Ovary (tissue), 9 donors: Measurements from ENCODE around the gene RILPL2. TPM values are rescaled to one million over a fixed set of nuclear protein-coding genes. Genes with fewer than 3 reads are reported as not detected.
"Not testable (repeated sequence)": the region's sequence is repeated elsewhere in the genome, so short reads cannot be mapped to it uniquely, and the experiment has no call there.

Source experiments
- DNase-seq, 5 donors: peaks; one replicate each; pipeline ENCODE4 v3.0.0-alpha.2; 2019 to 2020
- H3K27ac ChIP-seq, 2 donors: fragments of 200-600 bp; one replicate each; pipeline versions ENCODE4 v1.5.1 to v1.8.0; 2019 to 2022
- H3K27me3 ChIP-seq: fragments of 200-600 bp; one replicate; pipeline ENCODE4 v1.8.0; 2022
- H3K36me3 ChIP-seq: fragments of 200-600 bp; sonication (generic); one replicate; pipeline ENCODE4 v1.5.1; 2019
- H3K4me1 ChIP-seq: one replicate; pipeline ENCODE4 v1.8.1; 2013; ENCODE audit warnings: mild to moderate bottlenecking, moderate library complexity; ENCODE audit not compliant: insufficient read depth
- H3K4me3 ChIP-seq: fragments of 200-600 bp; sonication (generic); one replicate; pipeline ENCODE4 v1.5.1; 2017
- H3K9me3 ChIP-seq, 2 donors: fragments of 200-600 bp in 1 of 2; sonication (generic) in 1 of 2; one replicate each; pipeline versions ENCODE4 v1.5.1 to v1.8.1; 2013 to 2019; ENCODE audit warnings: mild to moderate bottlenecking in 1 of 2, moderate library complexity in 1 of 2
- EP300 ChIP-seq: sonication (generic); formaldehyde crosslinking; IDR thresholded peaks from one replicate; pipeline ENCODE4 v1.6.1; 2017; ENCODE audit warnings: antibody characterized with exemption
- POLR2A ChIP-seq: fragments of 450-650 bp; IDR thresholded peaks from one replicate; pipeline ENCODE4 v1.6.1; 2017; ENCODE audit warnings: antibody characterized with exemption, mild to moderate bottlenecking, moderate library complexity
- WGBS, 3 donors: extraction: QIAGEN DNeasy Blood & Tissue Kit in 1 of 3; methylation state at CpG; one replicate each; pipeline versions ENCODE4 v1.1.5 to v1.1.7; 2013 to 2017; 5-methylcytosine and 5-hydroxymethylcytosine counted together
- intact Hi-C, 4 donors: fragments of 100-400 bp; cut with DNase I; formaldehyde crosslinking; loops; one replicate each; pipeline versions ENCODE4 v1.11.0 to v1.15.1; 2022 to 2023
- polyA plus RNA-seq, 2 donors: library from polyadenylated mRNA; stranded (reverse); fragments of 200-250 nt in 1 of 2; fragments of 350-450 nt in 1 of 2; fragmentation: Illumina TruSeq in 1 of 2; extraction: RNeasy Lipid Tissue Mini Kit (QIAGEN cat#74804) in 1 of 2; gene quantifications; one replicate each; pipeline ENCODE4 v1.2.3, GENCODE V29; 2013 to 2014
- total RNA-seq, 7 donors: library from RNA; depleted of rRNA in 2 of 7; stranded (reverse); fragments of >200 nt in 2 of 7; fragmentation: NEBNext Ultra II Directional in 3 of 7; extraction: Animal tissue kit (Norgen Biotek cat#: 25700) in 3 of 7; gene quantifications; one replicate each; pipeline versions ENCODE4 v1.1.0 to v1.2.4, GENCODE V29; 2016 to 2023
- TF ChIP-seq, protein P1 (sequence below), 3 donors: fragments of 450-650 bp in 2 of 3; fragments of 200-600 bp in 1 of 3; IDR thresholded peaks; one replicate each; pipeline versions ENCODE4 v1.5.1 to v1.8.0; 2016 to 2022; ENCODE audit warnings: antibody characterized with exemption in 3 of 3, mild to moderate bottlenecking in 1 of 3
- donor health status: DM: no; HTN: no; CAD: no; lungs with moderate emphysema.
- donor health status: DM: no; HTN: no; CAD: no.
- donor health status: Bipolar disorder and iron deficiency.
- donor health status: DM: yes; HTN: yes; CAD: no.
- donor health status: DM: no; HTN: no; CAD: no.
- donor health status: DM: yes; HTN: yes; CAD: no.

Gene RILPL2
- total and polyA plus RNA-seq, 9 donors, result 4.6 to 8.7 (median 5.8) TPM

DNA sequence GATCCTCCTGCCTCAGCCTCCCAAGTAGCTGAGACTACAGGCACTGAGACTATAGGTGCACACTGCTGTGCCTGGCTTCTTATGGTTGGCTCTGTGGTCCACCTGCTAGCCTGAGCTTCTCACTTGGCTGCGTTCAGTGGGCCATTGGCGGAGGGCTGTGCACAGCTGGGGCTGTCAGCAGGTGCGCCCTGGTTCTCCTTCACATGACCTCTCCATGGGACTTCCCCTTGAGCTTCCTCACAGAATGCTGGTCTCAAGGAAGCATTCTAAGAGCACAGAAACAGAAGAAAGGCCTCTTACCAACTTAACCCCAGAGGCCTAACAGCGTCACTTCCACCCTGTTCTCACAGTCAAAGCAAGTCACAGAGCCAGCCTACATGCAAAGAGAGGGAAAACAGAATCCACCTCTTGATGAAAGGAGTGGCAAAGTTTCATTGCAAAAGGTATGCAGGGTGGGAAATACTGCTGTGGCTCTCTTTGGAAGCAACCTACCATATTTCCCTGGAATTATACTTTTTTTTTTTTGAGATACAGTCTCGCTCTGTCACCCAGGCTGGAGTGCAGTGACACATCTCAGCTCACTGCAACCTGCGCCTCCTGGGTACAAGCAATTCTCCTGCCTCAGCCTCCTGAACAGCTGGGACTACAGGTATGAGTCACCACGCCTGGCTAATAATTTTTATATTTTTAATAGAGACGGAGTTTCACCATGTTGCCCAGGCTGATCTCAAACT lies 9.3 kb downstream of the RILPL2 start:
- no peak for TF ChIP-seq POLR2A
- TF ChIP-seq EP300, result no peak
- TF ChIP-seq, protein P1, sequence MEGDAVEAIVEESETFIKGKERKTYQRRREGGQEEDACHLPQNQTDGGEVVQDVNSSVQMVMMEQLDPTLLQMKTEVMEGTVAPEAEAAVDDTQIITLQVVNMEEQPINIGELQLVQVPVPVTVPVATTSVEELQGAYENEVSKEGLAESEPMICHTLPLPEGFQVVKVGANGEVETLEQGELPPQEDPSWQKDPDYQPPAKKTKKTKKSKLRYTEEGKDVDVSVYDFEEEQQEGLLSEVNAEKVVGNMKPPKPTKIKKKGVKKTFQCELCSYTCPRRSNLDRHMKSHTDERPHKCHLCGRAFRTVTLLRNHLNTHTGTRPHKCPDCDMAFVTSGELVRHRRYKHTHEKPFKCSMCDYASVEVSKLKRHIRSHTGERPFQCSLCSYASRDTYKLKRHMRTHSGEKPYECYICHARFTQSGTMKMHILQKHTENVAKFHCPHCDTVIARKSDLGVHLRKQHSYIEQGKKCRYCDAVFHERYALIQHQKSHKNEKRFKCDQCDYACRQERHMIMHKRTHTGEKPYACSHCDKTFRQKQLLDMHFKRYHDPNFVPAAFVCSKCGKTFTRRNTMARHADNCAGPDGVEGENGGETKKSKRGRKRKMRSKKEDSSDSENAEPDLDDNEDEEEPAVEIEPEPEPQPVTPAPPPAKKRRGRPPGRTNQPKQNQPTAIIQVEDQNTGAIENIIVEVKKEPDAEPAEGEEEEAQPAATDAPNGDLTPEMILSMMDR (IDR thresholded peaks at IDR 0.05), result no peak
- no peak overlapping the region for H3K27ac ChIP-seq
- intact Hi-C loops, result no loop called here
- no peaks in the 10 kb centered on the region for H3K27me3 ChIP-seq
- no peaks in the 10 kb centered on the region for H3K4me1 ChIP-seq
- WGBS, 3 donors, result 90 to 93% (median 92%) methylated on average over 8 of the region's 8 CpGs
- no peak overlapping the region for H3K4me3 ChIP-seq
- no peaks in the 10 kb centered on the region for H3K9me3 ChIP-seq
- DNase-seq, result no peak
- no peaks in the 10 kb centered on the region for H3K36me3 ChIP-seq

DNA sequence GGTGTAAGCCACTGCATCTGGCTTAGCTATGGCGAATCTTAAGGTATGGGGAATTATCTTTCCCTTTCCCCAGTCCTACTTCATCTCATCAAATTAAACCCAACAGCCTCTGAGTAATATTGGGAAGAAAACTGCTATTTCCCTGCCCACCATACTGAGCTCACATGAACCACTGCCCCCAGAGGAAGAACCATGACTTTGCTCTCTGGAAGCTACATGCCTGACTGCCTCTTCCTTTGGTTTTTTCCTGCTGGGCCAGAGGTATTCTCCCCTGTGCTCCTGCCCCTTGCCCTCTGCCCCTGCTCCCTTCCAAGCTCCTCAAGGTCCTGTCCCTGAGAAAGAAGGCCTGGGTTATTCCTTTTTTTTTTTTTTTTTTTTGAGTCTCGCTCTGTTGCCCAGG lies 15.2 kb downstream of the RILPL2 start:
- DNase-seq, result no peak
- intact Hi-C loops, result no loop called here
- 95 to 97% (median 96%) methylated on average over 2 of the region's 2 CpGs for WGBS, 3 donors
- Histone ChIP-seq H3K4me3 (no peak overlapping the region), H3K36me3 (no peaks in the 10 kb centered on the region), H3K27me3 (no peaks in the 10 kb centered on the region), H3K27ac (no peak overlapping the region), H3K9me3 (no peaks in the 10 kb centered on the region), H3K4me1 (no peaks in the 10 kb centered on the region)
- TF ChIP-seq EP300 (no peak), POLR2A (no peak)
- TF ChIP-seq, protein P1 (IDR thresholded peaks at IDR 0.05), result no peak

DNA sequence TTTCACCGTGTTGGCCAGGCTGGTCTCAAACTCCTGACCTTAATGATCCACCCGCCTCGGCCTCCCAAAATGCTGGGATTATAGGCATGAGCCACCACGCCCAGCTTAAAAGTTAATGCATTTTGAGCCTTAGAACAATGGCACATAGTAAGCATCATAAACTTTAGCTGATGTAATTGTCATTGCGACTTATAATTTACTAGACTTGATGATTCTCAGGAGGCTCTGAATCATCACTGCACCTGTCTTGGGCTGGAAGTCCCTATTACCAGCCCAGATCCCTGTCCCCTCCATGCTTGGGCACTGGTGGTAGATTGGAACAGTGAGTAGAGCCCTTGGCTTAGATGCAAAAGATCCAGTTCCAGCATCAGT lies 26.5 kb downstream of the RILPL2 start:
- Histone ChIP-seq H3K9me3 (no peaks in the 10 kb centered on the region), H3K4me3 (no peak overlapping the region), H3K4me1 (no peaks in the 10 kb centered on the region), H3K27me3 (no peaks in the 10 kb centered on the region), H3K27ac (no peak overlapping the region), H3K36me3 (peaks cover 2% of the 10 kb centered on the region)
- DNase-seq, result no peak
- no peak for TF ChIP-seq POLR2A
- no peak for TF ChIP-seq EP300
- TF ChIP-seq, protein P1 (IDR thresholded peaks at IDR 0.05), result no peak
- intact Hi-C loops, result no loop called here
- WGBS, 3 donors, result 85 to 94% (median 90%) methylated on average over 5 of the region's 5 CpGs

DNA sequence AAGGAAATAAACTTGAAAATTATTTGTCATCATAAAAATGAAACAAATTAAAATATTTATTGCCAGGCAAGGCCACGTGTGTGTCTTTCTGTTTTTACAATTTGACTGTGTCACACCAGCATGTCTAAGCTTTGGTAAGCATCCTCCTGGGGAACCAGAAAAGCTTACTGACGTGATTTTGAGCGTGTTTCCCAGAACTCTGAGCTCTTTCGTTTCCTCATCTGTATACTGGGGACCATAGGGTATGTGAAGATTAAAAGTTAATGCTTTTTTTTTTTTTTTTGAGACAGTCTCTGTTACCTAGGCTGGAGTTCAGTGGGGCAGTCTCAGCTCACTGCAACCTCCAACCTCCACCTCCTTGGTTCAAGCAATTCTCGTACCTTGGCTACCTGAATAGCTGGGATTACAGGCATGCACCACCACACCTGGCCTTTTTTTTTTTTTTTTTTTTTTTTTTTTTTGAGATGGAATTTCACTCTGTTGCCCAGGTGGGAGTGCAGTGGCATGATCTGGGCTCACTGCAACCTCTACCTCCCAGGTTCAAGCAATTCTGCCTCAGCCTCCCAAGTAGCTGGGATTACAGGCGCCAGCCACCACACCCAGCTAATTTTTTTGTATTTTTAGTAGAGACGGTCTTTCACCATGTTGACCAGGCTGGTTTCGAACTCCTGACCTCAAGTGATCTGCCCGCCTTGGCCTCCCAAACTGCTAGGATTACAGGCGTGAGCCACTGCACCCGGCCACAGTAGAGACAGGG lies 27.0 kb downstream of the RILPL2 start:
- intact Hi-C loops, DNase-seq, H3K9me3 ChIP-seq, H3K4me1 ChIP-seq, H3K36me3 ChIP-seq, H3K4me3 ChIP-seq, H3K27me3 ChIP-seq, H3K27ac ChIP-seq: not testable (repeated sequence)
- WGBS, 3 donors, result 85 to 87% (median 87%) methylated on average over 11 of the region's 11 CpGs

DNA sequence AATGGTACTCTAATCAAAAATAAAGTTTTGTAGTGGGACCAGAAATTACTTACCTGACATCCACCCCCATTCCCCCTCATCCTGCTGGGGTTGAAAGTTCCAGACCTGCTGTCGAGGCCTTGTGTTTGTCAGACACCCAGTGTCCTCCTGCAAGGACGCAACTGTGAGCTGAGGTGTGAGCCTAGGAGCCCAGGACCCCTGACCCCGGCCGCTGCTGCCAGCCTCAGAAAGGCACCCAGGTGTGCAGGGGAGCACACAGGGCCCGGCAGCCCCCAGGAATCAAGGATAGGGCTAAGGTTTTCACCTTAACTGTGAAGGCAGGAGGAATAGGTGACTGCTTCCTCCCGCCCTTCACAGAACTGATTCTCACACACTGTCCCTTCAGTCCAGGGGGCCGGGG lies 27.9 kb downstream of the RILPL2 start:
- H3K4me3 ChIP-seq, H3K36me3 ChIP-seq, H3K27me3 ChIP-seq, DNase-seq, H3K4me1 ChIP-seq, intact Hi-C loops, H3K27ac ChIP-seq, H3K9me3 ChIP-seq: not testable (repeated sequence)
- WGBS, 3 donors, result 82 to 96% (median 91%) methylated on average over 6 to 7 of the region's 7 CpGs

DNA sequence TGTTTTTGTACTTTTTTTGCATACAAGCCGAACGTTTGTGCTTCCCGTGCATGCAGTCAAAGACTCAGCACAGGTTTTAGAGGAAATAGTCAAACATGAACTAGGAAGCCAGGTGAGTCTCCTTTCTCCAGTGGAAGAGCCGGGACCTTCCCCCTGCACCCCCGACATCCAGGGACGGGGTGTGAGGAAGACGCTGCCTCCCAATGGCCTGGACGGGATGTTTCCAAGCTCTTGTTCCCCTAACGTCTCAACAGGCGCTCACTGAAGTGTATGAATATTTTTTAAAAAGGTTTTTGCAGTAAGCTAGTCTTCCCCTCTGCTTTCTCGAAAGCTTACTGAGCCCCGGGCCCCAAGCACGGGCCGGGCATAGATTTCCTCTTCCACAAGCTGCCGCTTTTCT lies 28.6 kb downstream of the RILPL2 start:
- intact Hi-C loops, H3K9me3 ChIP-seq, DNase-seq, H3K4me3 ChIP-seq, H3K27ac ChIP-seq, H3K4me1 ChIP-seq, H3K27me3 ChIP-seq, H3K36me3 ChIP-seq: not testable (repeated sequence)
- 61 to 74% (median 72%) methylated on average over 15 of the region's 15 CpGs for WGBS, 3 donors

DNA sequence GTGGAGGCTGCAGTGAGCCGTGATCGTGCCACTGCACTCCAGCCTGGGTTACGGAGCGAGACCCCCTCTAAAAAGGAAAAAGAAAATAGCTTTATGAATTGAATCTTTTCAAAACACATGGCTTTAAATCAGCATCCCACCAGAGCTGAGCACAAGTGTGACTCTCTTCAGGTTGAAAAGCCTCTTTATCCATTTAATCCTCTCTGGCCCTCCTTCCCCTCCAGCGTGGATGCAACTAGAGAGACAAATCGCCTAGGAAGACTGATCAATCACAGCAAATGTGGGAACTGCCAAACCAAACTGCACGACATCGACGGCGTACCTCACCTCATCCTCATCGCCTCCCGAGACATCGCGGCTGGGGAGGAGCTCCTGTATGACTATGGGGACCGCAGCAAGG lies 29.2 kb downstream of the RILPL2 start:
- H3K4me1 ChIP-seq, H3K9me3 ChIP-seq, H3K4me3 ChIP-seq, intact Hi-C loops, DNase-seq, H3K27ac ChIP-seq, H3K27me3 ChIP-seq, H3K36me3 ChIP-seq: not testable (repeated sequence)
- WGBS, 3 donors, result 90 to 93% (median 90%) methylated on average over 15 of the region's 15 CpGs
